ENCODE measurements around the gene RBL1.
"Not testable (repeated sequence)": the region's sequence is repeated elsewhere in the genome, so short reads cannot be mapped to it uniquely, and the experiment has no call there.

Gene RBL1

GRCh38 chr20:36967636-36968035, 128.2 kb downstream of the RBL1 start:
- ChIA-PET POLR2A (no interaction called here), CTCF (no interaction called here)
- no peak for TF ChIP-seq TARDBP (IDR thresholded peaks at IDR 0.05)
- TF ChIP-seq L3MBTL2 (conservative IDR thresholded peaks at IDR 0.05) = no peak
- TF ChIP-seq FOXM1 (IDR thresholded peaks at IDR 0.05; ENCODE audit: borderline replicate concordance) = no peak
- no peak for TF ChIP-seq SUZ12 (IDR thresholded peaks at IDR 0.05)
- no peak for TF ChIP-seq ZNF384 (IDR thresholded peaks at IDR 0.05)
- TF ChIP-seq BHLHE40 (IDR thresholded peaks at IDR 0.05; ENCODE audit: borderline replicate concordance) = no peak
- no peak for TF ChIP-seq HDGF (IDR thresholded peaks at IDR 0.05; ENCODE audit: borderline replicate concordance)
- TF ChIP-seq ARNT (IDR thresholded peaks at IDR 0.05) = no peak
- no peak for TF ChIP-seq CTBP1 (IDR thresholded peaks at IDR 0.05; ENCODE audit: borderline replicate concordance)
- no peak for TF ChIP-seq LEF1 (IDR thresholded peaks at IDR 0.05; ENCODE audit: borderline replicate concordance)
- TF ChIP-seq ELF4 (IDR thresholded peaks at IDR 0.05) = no peak
- no peak for TF ChIP-seq FOXK2 (IDR thresholded peaks at IDR 0.05)
- DNase-seq (ENCODE audit: extremely low spot score) = no peak

- DNase-seq (ENCODE audit: extremely low spot score); CTCF ChIA-PET; POLR2A ChIA-PET: not testable (repeated sequence)
Measured at GRCh38 chr20:36966965-36967364, 128.8 kb downstream of the RBL1 start.

GRCh38 chr20:36962354-36962941, 133.3 kb downstream of the RBL1 start:
- CTCF ChIA-PET; DNase-seq (ENCODE audit: extremely low spot score); POLR2A ChIA-PET: not testable (repeated sequence)

- TF ChIP-seq FOXA1 (IDR thresholded peaks at IDR 0.05) (no peak), BHLHE40 (IDR thresholded peaks at IDR 0.05; ENCODE audit: borderline replicate concordance) (no peak), ARNT (IDR thresholded peaks at IDR 0.05) (no peak), ZNF384 (IDR thresholded peaks at IDR 0.05) (no peak), SP1 (IDR thresholded peaks at IDR 0.05) (no peak), L3MBTL2 (conservative IDR thresholded peaks at IDR 0.05) (no peak), HDGF (IDR thresholded peaks at IDR 0.05; ENCODE audit: borderline replicate concordance) (no peak), CTBP1 (IDR thresholded peaks at IDR 0.05; ENCODE audit: borderline replicate concordance) (no peak), PKNOX1 (IDR thresholded peaks at IDR 0.05) (no peak), NFRKB (IDR thresholded peaks at IDR 0.05) (no peak), FOXM1 (IDR thresholded peaks at IDR 0.05; ENCODE audit: borderline replicate concordance) (no peak), LEF1 (IDR thresholded peaks at IDR 0.05; ENCODE audit: borderline replicate concordance) (no peak), ELF4 (IDR thresholded peaks at IDR 0.05) (no peak)
- DNase-seq (ENCODE audit: extremely low spot score) = no peak
- POLR2A ChIA-PET = no interaction called here
- CTCF ChIA-PET = no interaction called here
Measured at GRCh38 chr20:36959242-36959641, 136.6 kb downstream of the RBL1 start.

GRCh38 chr20:36957875-36958667, 137.7 kb downstream of the RBL1 start:
- TF ChIP-seq BHLHE40 (IDR thresholded peaks at IDR 0.05; ENCODE audit: borderline replicate concordance) (no peak), HDGF (IDR thresholded peaks at IDR 0.05; ENCODE audit: borderline replicate concordance) (no peak), SUZ12 (IDR thresholded peaks at IDR 0.05) (no peak), TARDBP (IDR thresholded peaks at IDR 0.05) (no peak), NFRKB (IDR thresholded peaks at IDR 0.05) (no peak)
- POLR2A ChIA-PET = no interaction called here
- no peak for DNase-seq (ENCODE audit: extremely low spot score)
- CTCF ChIA-PET = no interaction called here

- POLR2A ChIA-PET = no interaction called here
Measured at GRCh38 chr20:36956674-36957073, 139.1 kb downstream of the RBL1 start.

More at GRCh38 chr20:36956674-36957073, 139.1 kb downstream of the RBL1 start:
- no peak for TF ChIP-seq SP1 (IDR thresholded peaks at IDR 0.05)
- no peak for TF ChIP-seq SUZ12 (IDR thresholded peaks at IDR 0.05)
- TF ChIP-seq ZNF384 (IDR thresholded peaks at IDR 0.05) = no peak
- TF ChIP-seq L3MBTL2 (conservative IDR thresholded peaks at IDR 0.05) = no peak
- TF ChIP-seq HDGF (IDR thresholded peaks at IDR 0.05; ENCODE audit: borderline replicate concordance) = no peak
- TF ChIP-seq CTBP1 (IDR thresholded peaks at IDR 0.05; ENCODE audit: borderline replicate concordance) = no peak
- TF ChIP-seq LEF1 (IDR thresholded peaks at IDR 0.05; ENCODE audit: borderline replicate concordance) = no peak
- no peak for TF ChIP-seq PKNOX1 (IDR thresholded peaks at IDR 0.05)
- no peak for TF ChIP-seq FOXM1 (IDR thresholded peaks at IDR 0.05; ENCODE audit: borderline replicate concordance)
- no peak for TF ChIP-seq ELF4 (IDR thresholded peaks at IDR 0.05)
- TF ChIP-seq ARNT (IDR thresholded peaks at IDR 0.05) = no peak
- TF ChIP-seq FOXK2 (IDR thresholded peaks at IDR 0.05) = no peak
- TF ChIP-seq TARDBP (IDR thresholded peaks at IDR 0.05) = no peak
- TF ChIP-seq BHLHE40 (IDR thresholded peaks at IDR 0.05; ENCODE audit: borderline replicate concordance) = no peak
- no peak for TF ChIP-seq NFRKB (IDR thresholded peaks at IDR 0.05)
- no peak for TF ChIP-seq FOXA1 (IDR thresholded peaks at IDR 0.05)
- CTCF ChIA-PET = no interaction called here
- no peak for DNase-seq (ENCODE audit: extremely low spot score)

Data from HEK293T (cell line).